WI38 (cell line): ENCODE measurements around the gene JUND.

Source experiments
- H3K4me3 ChIP-seq: 2 replicates; pipeline ENCODE4 v1.5.1; 2011; ENCODE audit warnings: low read depth, mild to moderate bottlenecking, control low read depth, low read length
- CTCF ChIP-seq: IDR thresholded peaks from 2 replicates; pipeline ENCODE4 v1.5.1; 2012; ENCODE audit warnings: low read depth, mild to moderate bottlenecking, control low read depth, low read length

The JUND gene

DNA sequence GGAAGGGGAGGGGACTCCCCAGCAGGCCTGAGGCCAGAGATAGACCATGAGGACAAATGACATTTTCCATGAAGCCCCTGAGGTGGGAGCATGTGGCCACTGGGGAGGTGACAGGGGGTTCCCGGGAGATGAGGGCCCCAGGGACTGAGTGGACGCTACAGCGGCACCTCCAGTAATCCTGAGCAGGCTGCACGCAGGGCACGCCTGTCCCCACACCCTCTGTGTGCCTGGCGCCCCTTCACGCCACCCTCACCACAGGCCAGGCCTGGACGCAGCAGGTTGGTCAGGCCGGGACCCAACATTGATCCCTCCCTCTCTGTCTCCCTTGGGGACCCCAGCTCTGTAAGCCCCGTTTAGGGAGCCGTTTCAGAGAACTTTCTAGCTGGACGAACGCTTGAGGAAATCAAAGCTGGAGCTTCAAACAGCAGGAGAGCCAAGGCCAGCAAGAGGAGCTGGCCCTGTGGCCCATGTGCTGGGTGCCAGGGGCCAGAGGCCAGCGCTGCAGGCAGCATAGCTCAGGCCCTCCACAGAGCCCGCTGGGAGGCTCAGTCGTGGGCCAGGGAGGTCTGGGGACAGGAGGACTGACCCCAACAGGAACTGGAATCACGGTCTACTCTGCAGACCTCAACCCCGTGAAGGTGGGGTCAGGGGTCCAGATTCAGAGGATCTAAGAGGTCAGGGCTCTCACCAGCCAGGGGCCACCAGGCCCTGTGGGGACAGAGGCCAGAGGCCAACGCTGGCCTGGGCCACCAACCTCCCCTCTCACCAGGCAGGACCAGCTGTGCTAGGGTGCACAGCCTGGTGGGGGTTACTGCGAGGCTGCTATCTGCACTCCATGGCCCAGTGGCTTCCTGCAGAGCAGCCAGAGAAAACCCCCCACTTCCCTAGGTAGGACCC, 26.9 kb upstream of the JUND start:
- no peak overlapping the region for H3K4me3 ChIP-seq
- no peak for TF ChIP-seq CTCF

GRCh38 chr19:18307271-18307681, 25.9 kb upstream of the JUND start:
- TF ChIP-seq CTCF, result no peak
- no peak overlapping the region for H3K4me3 ChIP-seq

- H3K4me3 ChIP-seq, result no peak overlapping the region
These were observed 25.5 kb upstream of the JUND start for GRCh38 chr19:18306888-18307260.

GRCh38 chr19:18306209-18306887, 24.9 kb upstream of the JUND start:
- H3K4me3 ChIP-seq, result no peak overlapping the region

More at GRCh38 chr19:18306888-18307260, 25.5 kb upstream of the JUND start:
- TF ChIP-seq CTCF, result no peak

GRCh38 chr19:18304458-18305310, 23.3 kb upstream of the JUND start:
- TF ChIP-seq CTCF, result no peak
- peak overlapping the region; percentile 46 for H3K4me3 ChIP-seq

More at GRCh38 chr19:18306209-18306887, 24.9 kb upstream of the JUND start:
- TF ChIP-seq CTCF, result no peak

GRCh38 chr19:18304208-18304457, 22.7 kb upstream of the JUND start:
- no peak overlapping the region; the same call in 1 of the 2 replicates for H3K4me3 ChIP-seq
- TF ChIP-seq CTCF, result no peak
